GM21529 (cell line): ENCODE results near the gene DPEP3.
"Not testable (repeated sequence)": the region's sequence is repeated elsewhere in the genome, so short reads cannot be mapped to it uniquely, and the experiment has no call there.

Experiments
- ATAC-seq: cut with Tn5 transposase; IDR thresholded peaks from one replicate; pipeline ENCODE4 v1.9.1; 2021; ENCODE audit not compliant: unreplicated experiment

DPEP3 gene

DNA sequence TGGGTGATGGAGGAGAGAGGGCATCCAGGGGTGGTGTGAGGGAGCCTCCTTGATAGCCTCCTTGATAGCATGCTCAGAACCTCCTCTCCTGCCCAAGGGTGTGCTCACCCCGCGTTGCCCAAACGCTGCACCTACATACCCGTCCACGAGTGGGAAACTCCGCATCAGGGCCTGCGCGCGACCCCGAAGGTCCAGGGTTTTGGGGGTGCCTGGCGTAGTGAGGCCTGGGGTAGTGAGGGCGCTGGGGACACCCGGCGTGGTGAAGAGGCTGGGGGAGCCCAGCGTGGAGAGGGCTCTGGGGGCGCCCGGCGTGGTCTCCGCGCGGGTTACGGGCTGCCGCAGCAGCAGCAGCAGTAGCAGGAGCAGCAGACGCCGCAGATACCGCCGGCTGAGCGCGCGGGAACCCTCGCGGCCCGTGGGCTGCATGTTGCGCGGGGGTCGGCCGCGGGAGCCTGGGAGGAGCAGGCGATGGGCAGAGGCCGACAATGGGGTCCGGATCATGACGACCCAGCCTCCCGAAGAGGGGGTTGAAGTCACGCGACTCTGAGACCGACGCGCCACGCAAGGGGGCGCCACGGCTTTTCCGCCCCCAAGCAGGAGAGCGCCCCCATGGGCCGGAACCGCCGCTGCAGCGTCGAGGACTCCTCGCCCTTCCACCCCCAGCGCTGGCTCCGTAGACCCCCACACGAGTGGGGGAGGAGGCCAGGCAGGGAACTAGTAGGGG lies at the start of gene DPEP3:
Gene DPEP3, minus strand, starts transcription at position 545 of the 724 bp plus-strand sequence. Its CDS starts 119 bp downstream, at position 426.
- no peak for ATAC-seq

- ATAC-seq = no peak
These were observed 48.7 kb upstream of the DPEP3 start for GRCh38 chr16:68028996-68029395.

GRCh38 chr16:68022728-68023537 lies 42.6 kb upstream of the DPEP3 start, which contains the start of the genes DDX28 and DUS2:
TSS of gene DDX28 (minus strand) at chr16:68023232. CDS start at chr16:68023202, 30 bp downstream.
TSS of gene DUS2 (plus strand) at chr16:68023284. CDS start at chr16:68038024, 14,740 bp downstream.
- ATAC-seq = peak; percentile 72

DNA sequence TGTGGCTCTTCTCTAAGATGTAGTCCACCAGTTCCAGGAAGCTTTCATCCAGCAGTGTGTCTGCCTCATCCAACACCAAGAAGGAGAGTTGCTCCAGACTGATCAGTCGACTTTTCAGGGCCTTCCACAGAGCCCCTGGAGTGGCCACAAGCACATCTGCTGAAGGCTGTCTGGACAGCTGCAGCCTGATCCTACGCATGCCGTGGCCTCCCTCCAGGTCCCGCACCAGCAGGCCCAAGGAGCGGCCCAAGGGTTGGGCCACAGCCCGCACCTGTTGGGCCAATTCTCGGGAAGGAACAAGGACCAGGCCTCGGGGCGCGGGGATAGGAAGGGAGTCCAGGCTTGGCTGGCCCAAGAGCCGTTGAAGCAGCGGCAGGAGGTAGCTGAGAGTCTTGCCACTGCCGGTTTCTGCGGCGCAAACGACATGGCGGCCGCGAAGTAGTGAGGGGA lies 42.0 kb upstream of the DPEP3 start:
- peak; percentile 5 for ATAC-seq

- ATAC-seq = no peak
These were observed 41.2 kb upstream of the DPEP3 start for GRCh38 chr16:68021490-68021889.

- no peak for ATAC-seq
These were observed 38.9 kb upstream of the DPEP3 start for GRCh38 chr16:68019167-68019680.

GRCh38 chr16:68015681-68016080 lies 35.4 kb upstream of the DPEP3 start, which contains the start of gene DPEP2NB:
TSS of gene DPEP2NB (minus strand) at chr16:68015911. CDS start at chr16:68015770, 141 bp downstream.
- ATAC-seq = no peak

- ATAC-seq = no peak
These were observed 33.1 kb upstream of the DPEP3 start for GRCh38 chr16:68013440-68013839.

GRCh38 chr16:68009872-68010271 lies 29.6 kb upstream of the DPEP3 start:
- not testable (repeated sequence) for ATAC-seq

DNA sequence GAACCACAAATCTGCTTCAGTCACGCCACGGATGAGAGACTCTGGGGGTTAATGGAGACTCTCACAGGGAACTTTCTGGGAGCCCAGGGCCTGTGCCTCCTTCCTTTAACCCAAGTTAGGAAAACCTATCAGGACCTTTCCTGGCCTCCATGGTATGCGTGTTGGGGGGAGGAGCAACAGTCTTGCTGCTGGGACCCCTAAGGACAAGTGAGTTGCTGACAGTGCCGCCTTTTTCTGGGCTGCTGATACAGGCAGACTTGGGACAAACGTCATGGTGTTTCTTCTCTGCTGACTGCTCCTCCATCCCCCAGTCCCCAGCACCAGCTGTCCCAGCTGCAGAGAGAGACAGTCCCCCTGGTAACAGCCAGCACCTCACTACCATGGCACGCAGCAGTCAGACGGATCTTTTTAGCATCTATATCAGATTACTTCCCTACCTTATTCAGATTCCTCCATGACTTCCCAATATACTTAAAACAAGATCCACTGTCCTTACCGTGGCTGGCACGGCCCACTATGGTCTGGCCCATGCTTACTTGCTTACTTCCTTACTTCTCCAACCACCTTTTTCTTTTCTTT lies 28.9 kb upstream of the DPEP3 start:
- ATAC-seq = no peak

DNA sequence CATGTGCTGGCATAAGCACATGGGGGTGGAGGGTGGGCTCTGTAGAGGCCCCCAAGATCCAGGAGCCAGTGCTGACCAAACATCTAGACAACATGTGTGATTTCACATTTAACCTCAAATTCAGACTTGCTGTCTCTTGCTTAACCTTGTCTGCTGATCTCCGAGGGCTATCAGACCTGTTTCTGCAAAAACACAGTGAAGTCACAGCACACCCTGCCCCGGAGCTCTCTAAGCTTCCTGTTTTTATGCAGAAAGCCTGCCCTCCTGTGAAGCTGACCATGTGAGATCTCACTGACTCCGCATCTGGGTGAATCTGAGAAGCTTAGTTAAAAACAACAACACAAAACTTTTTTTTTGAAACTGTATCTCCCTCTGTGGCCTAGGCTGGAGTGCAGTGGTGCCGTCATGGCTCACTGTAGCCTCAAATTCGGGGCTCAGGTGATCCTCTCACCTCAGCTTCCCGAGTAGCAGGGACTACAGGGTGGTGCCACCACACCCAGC lies 25.5 kb upstream of the DPEP3 start:
- no peak for ATAC-seq

- ATAC-seq = no peak
These were observed 24.9 kb upstream of the DPEP3 start for GRCh38 chr16:68005211-68005610.

GRCh38 chr16:68003031-68003430 lies 22.7 kb upstream of the DPEP3 start:
- ATAC-seq = no peak

DNA sequence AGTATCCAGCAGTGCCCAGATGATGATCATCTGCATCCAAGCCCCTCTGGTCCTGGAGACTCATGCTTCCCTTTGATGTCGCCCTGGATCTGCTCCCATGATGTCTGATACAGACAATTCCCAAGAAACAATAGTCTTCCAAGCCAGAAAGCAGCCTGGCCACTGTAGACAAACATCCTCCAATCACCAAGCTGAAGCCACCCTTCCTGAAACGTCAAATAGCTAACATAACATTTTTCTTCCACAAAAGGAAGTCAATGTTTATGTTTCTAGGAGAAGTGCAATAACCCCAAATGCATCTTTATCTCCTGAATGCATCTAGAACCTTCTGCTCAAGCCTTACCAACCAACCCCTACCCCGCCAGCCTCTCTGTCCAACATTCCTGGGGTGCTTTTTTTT lies 20.2 kb upstream of the DPEP3 start:
- ATAC-seq = no peak

DNA sequence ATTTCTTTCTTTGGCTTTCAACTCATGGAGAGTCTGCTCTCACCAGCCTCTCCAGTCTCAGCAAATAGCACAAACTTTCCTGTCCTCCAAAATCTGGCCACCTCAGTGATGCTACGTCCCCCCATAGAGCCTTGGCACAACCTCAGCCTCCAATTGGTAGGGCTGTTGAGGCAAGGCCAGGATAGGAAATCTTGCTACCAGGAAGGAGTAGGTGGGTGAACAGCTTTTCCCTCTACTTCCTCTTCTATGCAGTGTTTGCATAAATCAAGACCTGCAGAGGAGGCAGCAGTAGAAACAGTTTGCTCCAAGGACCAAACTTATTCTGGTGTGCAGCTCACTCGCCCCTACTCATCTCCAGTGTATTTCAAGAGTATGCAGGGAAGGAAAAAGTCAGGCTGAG lies 19.7 kb upstream of the DPEP3 start:
- ATAC-seq = no peak

GRCh38 chr16:67998779-67999688 lies 18.7 kb upstream of the DPEP3 start, which contains the start of gene DPEP2:
TSS of gene DPEP2 (minus strand) at chr16:67999484. CDS start at chr16:67993212, 6,272 bp downstream.
- not testable (repeated sequence) for ATAC-seq

- not testable (repeated sequence) for ATAC-seq
These were observed 18.0 kb upstream of the DPEP3 start for GRCh38 chr16:67998231-67998778.

DNA sequence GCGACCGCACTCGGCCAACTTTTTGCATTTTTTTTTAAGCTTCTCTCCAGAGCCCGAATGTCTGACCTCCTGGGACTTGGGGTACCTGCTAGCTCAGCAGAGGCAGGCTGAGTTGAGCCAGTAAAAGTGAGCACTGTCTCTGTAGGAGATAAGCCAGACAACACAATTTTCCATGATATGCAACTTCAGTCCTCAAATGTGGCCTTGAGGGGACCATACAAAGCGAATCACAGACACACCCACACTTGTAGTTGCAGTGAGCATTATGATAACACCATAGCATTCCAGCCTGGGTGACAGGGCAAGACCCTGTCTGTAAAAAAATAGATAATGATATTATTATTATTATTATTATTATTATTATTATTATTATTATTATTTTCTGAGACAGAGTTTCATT lies 16.4 kb upstream of the DPEP3 start:
- no peak for ATAC-seq

DNA sequence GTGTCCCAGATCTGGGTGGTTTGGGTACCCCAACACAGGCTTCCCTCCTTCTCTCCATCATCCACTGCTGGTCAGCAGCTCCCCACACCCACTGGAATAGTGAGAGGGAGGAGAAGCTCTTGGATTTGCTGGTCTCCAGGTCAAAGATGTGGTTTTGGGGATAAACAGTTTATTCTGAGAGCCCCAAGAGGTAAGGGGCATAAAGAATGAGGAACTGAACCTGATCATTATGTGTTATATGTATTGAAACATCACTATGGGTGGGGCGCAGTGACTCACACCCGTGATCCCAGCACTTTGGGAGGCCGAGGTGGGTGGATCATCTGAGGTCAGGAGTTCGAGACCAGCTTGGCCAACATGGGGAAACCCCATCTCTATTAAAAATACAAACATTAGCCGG lies 15.1 kb upstream of the DPEP3 start:
- no peak for ATAC-seq

GRCh38 chr16:67994040-67994408 lies 13.7 kb upstream of the DPEP3 start:
- ATAC-seq = not testable (repeated sequence)
